GM19239 (cell line): Measurements from ENCODE around the gene GALNT15.

ENCODE experiments used
- DNase-seq: peaks from one replicate; pipeline ENCODE4 v3.0.0; 2011; ENCODE audit warnings: low spot score; ENCODE audit not compliant: insufficient read length
- FAIRE-seq: peaks from 2 replicates; lab custom pipeline; 2011; peaks lifted over from hg19 to GRCh38; lab: Jason Lieb, UNC

GALNT15 gene

DNA sequence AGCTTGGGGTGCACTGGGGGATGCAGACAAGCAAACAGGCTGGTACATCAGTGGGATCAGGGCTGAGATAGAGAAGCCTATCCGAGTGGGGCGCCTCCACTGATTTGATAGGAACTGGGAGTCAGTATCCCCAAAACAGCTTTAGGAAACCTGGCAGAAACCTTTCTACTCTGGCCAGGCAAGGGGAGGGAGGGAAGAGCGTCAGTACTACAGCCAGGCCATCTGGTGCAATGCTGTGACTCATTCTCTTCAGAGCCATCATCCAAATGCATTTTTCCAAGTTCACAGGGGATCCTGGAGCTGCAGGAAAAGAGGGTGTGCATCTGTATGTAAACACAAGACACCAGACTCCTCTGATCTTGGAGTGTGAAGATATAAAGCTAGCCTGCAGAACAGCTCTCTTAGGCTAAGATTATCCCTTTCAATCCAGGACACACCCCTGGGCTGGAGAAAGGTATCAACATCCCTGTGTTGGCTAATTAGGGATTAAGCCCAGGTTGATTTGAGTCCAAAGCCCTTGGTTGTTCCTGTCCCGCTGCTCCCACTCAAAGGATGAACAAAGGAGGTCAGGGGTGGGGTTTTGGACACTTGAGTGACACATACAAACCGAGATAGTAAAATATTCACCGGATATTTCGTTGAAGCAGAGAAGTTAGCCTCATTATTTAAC, 9.3 kb downstream of the GALNT15 start:
- FAIRE-seq (no peak), DNase-seq (no peak)

DNA sequence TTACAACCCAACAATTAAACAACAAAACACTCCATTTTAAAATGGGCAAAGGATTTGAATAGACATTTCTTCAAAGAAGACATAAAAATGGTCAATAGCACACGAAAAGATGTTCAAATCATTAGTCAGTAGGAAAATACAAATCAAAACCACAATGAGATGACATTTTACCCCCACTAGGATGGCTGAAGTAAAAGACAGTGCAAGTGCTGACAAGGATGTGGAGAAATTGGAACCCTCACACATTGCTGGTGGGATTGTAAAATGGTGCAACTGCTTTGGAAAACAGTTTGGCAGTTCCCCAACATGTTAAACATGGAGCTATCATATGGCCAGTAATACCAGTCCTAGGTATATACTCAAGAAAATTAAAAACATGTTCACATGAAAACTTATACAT, 11.6 kb downstream of the GALNT15 start:
- no peak for FAIRE-seq

GRCh38 chr3:16186565-16186964, 12.1 kb downstream of the GALNT15 start:
- DNase-seq, result no peak
- FAIRE-seq, result no peak

More for the DNA sequence above, 11.6 kb downstream of the GALNT15 start:
- DNase-seq, result no peak

DNA sequence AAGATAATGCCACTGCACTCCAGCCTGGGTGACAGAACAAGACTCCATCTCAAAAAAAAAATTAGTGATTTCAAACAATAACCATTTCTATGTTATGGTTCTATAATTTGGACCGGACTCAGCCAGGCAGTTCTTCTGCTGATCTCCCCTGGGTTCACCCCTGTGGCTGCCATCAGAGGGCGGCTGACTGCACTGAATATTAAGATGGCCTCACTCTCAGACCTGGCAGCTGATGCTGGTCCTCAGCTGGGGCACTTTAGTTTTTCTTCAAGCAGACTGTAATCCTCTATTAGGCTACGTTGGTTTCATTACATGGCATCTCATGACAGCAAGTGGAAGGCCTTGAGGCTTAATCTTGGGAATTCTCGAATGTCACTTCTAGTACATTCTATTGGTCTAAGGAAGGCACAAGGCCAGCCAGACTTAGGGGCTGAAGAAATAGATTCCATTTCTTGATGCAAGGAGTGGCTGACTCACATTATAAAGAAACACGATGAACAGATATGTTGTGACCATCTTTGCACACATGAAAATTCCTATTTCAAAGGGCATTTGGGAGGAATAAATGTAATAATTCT, 12.8 kb downstream of the GALNT15 start:
- FAIRE-seq (no peak), DNase-seq (no peak)

- DNase-seq, result no peak
- no peak for FAIRE-seq
Observed at GRCh38 chr3:16188071-16188470, 13.6 kb downstream of the GALNT15 start.

- FAIRE-seq, result no peak
- no peak for DNase-seq
Observed at GRCh38 chr3:16189201-16189600, 14.7 kb downstream of the GALNT15 start.

DNA sequence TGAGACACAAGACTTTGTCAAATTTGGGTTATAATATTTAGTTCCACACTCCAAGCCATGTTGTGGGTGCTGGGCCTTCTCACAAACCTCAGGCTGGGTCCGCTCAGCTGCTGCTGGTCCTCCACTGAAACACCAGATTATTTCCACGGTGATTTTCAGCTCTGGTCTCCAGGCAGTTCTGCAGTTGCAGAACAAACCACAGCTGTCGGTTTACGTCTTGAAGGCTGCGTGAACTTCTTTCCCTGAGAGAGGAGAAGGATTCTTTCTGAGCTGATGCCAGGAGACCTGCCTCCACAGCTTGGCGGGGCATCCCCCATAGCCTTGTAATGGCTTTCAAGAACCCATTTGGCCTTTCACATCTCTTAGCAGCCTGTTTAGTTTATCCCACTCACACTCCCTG, 16.2 kb downstream of the GALNT15 start:
- FAIRE-seq (no peak), DNase-seq (no peak)

DNA sequence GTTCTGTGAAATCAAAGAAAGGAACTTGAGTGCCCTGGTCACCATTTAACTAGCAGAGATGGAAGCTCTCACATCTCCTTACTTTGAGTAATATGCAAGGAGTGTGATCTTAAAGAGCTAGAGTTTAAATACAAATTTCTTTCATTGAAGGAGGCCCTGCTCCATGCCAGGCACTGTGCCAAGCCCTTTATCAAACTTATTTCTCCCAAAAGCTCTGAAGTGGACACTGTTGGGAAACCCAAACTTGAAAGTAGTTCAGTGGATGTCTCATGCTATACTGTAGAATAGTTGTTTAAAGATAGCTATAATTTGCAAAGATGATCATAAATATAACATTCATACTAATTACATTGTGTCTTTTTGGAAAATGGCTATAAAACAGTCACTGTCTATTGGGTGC, 17.1 kb downstream of the GALNT15 start:
- DNase-seq (no peak), FAIRE-seq (no peak)

- FAIRE-seq (no peak), DNase-seq (no peak)
Observed at GRCh38 chr3:16192176-16192811, 17.8 kb downstream of the GALNT15 start.

DNA sequence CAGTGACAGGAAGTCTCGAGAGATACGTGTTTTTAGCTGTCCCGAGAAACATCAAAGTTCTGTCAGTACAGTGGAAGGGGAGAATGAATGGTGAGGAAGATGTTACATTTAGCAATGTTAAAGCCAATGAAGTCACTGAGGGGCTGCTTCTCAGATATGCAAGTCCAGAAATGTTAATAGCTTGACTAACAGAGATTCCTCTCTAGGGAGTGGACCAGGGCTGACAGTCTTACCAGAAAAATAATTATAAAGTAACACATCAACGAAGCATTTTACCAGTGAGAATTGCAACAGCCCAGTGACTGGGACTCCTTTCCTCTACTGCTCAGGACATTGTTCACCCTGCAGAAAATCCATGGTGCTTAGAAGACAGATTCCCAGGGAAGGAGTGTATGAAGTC, 23.9 kb downstream of the GALNT15 start:
- no peak for FAIRE-seq

GRCh38 chr3:16199769-16200168, 25.3 kb downstream of the GALNT15 start:
- FAIRE-seq, result no peak
- no peak for DNase-seq

More for the DNA sequence above, 23.9 kb downstream of the GALNT15 start:
- no peak for DNase-seq

DNA sequence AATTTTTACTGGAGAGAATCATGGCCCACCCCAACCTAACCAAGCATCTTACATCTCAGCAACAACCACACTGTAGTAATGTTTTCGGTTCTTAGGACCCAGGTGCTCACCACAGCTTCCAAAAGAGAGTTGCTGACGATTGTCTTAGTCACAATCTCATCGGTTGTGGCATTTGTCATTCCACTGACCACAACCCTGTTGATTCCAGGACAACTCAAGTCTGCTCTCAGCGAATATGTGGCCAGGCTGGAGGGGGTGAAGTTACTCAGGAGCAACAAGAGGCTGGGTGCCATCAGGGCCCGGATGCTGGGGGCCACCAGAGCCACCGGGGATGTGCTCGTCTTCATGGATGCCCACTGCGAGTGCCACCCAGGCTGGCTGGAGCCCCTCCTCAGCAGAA, 25.9 kb downstream of the GALNT15 start:
- FAIRE-seq, result no peak
- DNase-seq, result no peak

GRCh38 chr3:16203031-16203430, 28.6 kb downstream of the GALNT15 start:
- no peak for FAIRE-seq

DNA sequence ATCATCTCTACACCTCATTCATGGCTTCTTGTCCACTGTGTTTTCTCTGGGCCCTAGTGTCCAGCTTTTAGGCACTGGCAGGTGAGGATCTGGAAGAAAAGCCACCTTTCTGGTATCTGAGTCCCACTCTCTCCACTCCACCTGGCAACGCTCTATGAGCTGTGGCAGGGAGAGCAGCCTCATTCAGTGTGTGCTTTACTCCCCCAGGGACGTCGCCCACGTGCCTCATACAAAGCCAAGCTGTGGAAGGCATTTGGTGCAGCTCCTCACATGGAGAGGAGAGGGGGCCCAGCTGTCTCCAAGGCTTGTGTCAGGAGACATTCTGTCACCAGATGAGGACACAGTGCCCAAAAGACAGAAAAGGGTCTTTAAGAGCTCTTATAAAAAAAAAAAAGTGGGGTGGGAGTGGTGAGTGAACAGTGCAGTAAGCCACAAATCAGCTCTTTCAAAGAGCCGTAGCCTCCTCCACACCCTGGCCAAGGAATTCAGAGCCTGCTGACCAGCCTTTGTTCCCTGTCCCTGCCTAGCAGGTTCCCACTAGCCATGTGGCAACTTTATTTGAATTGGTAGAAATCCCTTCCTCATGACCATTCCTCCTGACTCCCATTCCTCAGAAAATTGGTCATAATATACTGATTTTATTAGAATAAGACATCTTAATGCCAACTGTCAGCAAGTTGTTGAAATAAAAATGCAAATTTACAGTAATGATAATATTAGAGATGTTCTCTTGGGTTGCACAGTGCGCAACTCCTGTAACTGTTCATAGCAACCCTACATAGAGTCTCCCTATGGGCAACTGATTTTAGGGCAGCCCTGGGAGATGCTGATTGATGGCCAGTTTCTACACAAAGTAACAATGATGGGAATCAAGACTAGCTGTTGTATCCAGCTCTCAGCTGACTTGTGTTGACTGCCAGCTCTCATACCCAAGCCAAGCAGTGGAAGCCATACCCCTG, 29.5 kb downstream of the GALNT15 start:
- FAIRE-seq, result no peak
- no peak for DNase-seq

More at GRCh38 chr3:16203031-16203430, 28.6 kb downstream of the GALNT15 start:
- no peak for DNase-seq

DNA sequence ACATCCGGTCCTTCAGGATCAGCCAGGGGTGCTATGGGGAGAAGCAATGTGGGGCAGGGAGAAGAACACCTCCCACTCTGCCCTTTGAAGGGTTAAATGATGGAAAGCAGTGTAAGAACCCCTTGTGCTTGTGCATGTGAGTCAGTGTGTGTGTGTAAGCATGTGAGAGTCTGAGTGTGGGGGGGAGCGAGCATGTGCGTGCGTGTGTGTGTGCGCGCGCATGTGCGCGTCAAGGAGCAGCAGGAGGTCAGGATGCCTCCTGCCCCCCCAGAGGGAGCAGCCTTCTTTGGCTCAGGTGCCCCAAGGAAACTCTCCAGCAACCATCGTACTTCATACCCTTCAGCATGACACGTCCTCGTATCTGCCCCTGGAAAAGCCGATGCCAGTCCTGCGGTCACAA, 30.3 kb downstream of the GALNT15 start:
- FAIRE-seq (no peak), DNase-seq (no peak)

DNA sequence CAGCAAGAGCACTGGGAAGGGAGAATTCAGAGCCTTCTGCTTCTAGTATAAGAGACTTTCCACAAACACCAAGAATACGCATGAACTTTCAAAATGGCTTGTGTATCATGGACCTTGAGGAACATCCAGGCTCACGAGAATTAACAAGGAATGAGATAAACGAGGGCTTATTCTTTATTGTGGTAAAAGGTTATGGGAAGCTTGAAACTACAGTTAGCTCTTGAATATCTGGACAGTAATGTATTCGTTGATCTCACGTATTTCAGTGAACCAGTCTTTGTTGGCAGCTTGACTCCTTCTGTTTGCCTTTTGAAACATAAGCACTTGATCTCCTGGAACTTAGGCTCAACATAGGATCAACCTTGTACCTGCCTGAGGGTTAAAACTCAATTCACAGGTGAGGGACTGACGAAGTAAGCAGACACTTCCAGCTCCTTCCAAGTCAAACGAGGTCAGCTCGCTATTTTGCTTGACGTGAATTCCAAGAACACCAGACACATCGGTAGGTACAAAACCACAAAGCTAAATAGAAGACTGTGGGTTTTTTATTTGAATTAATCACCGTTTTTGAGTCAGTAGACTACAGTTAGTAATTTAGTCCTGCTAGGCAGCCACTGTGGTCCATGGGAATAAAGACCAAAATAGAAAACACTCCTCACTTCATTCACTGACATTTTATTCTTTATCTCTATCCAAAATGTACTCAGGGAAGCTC, 30.8 kb downstream of the GALNT15 start:
- no peak for DNase-seq

DNA sequence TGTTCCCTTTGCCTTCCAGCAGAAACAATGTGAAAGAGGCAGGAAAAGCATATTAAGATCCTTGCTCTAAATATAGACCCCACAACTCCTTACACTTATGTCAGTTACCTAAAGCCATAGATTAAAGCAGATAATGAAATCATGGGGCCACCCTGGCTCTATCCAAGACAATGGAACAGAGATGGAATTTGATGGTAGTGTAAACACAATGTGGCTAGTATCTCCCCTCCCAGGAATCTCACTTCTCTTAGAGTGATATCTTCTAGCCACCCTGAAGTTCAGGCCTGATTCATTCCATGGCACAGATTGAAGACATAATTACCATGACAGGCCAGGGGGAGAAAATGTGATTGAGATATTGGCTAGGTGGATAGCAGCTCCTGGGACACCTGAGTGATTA, 32.6 kb downstream of the GALNT15 start:
- DNase-seq, result no peak
- FAIRE-seq, result no peak

More for the DNA sequence above, 30.8 kb downstream of the GALNT15 start:
- no peak for FAIRE-seq

DNA sequence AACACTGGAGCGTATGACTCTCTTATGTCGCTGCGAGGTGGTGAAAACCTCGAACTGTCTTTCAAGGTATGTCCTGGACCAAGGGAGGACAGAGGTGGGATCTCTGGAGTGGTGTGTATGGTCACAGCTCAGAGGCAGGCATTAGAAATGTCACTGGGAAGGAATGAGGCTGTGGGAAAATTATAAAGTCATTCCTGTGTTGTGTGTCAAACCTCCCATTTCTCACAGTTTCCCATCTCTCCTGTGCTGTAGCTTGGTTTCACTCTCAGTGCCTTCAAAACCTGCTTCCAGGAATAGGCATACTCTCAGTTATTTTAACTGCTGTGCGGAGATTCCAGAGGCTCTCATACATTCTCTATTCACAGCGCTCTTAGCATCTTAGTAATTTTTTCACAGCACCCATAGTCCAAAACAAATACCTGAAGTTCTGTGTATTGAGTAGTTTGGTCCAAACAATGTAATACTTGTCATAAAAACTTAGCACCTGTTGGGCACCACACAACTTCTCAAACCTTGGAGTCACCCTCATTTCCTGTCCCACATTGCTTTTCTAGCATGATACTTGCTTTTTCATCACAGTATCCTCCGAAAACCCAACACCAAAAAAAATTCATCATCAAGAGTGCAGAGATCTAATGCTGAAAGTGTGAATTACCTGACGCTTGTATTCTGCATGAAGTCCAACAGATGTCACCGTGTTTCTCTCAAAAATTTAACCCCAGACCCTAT, 36.9 kb downstream of the GALNT15 start:
- FAIRE-seq, result no peak
- no peak for DNase-seq

DNA sequence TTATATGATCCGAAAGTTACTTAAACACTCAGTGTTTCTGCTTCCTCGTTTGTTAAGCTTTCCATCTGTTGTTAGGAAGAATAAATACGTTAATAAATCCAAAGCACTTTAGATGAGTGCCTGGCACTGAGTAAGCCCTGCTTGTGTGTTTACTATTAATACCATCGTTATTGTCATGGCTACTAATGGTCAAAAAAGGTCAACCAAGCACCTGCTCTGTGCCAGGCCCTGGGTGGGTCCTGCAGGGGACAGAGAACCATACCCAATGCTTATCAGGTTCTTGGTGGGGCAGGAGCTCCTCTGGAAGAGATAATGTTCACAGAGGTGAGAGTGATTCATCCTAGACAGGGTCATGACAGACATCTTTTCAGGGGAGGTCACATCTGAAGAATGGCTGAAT, 39.9 kb downstream of the GALNT15 start:
- DNase-seq (no peak), FAIRE-seq (no peak)
